HEK293T (cell line): Measurements from ENCODE around the gene BLVRB.

Experiments used
- CTCF ChIA-PET: fragments of 350-600 bp; formaldehyde crosslinking; extraction: SDS; loops from one replicate; lab custom pipeline; 2021; ENCODE audit warnings: antibody characterized with exemption, inconsistent platforms; lab: Yijun Ruan, JAX
- POLR2A ChIA-PET: fragments of 350-600 bp; formaldehyde crosslinking; extraction: SDS; loops from one replicate; lab custom pipeline; 2020; ENCODE audit warnings: antibody characterized with exemption, inconsistent platforms; lab: Yijun Ruan, JAX
- DNase-seq: peaks from one replicate; pipeline ENCODE4 v3.0.0; 2012; ENCODE audit warnings: mixed read lengths; ENCODE audit errors: extremely low spot score
- ARNT ChIP-seq: fragments of 450-650 bp; IDR thresholded peaks from 2 replicates; pipeline ENCODE4 v1.6.1; 2017; ENCODE audit warnings: mild to moderate bottlenecking
- BHLHE40 ChIP-seq: fragments of 450-650 bp; IDR thresholded peaks from 2 replicates; pipeline ENCODE4 v1.6.1; 2016; ENCODE audit warnings: mild to moderate bottlenecking, moderate library complexity, borderline replicate concordance
- CTBP1 ChIP-seq: fragments of 450-650 bp; IDR thresholded peaks from 2 replicates; pipeline ENCODE4 v1.6.1; 2016; ENCODE audit warnings: borderline replicate concordance
- ELF4 ChIP-seq: fragments of 450-650 bp; IDR thresholded peaks from 2 replicates; pipeline ENCODE4 v1.6.1; 2017; ENCODE audit warnings: antibody characterized with exemption
- FOXA1 ChIP-seq: fragments of 450-650 bp; IDR thresholded peaks from 2 replicates; pipeline ENCODE4 v1.6.1; 2016; ENCODE audit warnings: mild to moderate bottlenecking
- FOXK2 ChIP-seq: fragments of 450-650 bp; IDR thresholded peaks from 2 replicates; pipeline ENCODE4 v1.6.1; 2016; ENCODE audit warnings: mild to moderate bottlenecking
- FOXM1 ChIP-seq: fragments of 450-650 bp; IDR thresholded peaks from 2 replicates; pipeline ENCODE4 v1.6.1; 2017; ENCODE audit warnings: mild to moderate bottlenecking, borderline replicate concordance
- HDGF ChIP-seq: fragments of 450-650 bp; IDR thresholded peaks from 2 replicates; pipeline ENCODE4 v1.6.1; 2017; ENCODE audit warnings: antibody characterized with exemption, borderline replicate concordance
- L3MBTL2 ChIP-seq: fragments of 450-650 bp; conservative IDR thresholded peaks from 2 replicates; pipeline ENCODE4 v1.6.1; 2016; ENCODE audit warnings: mild to moderate bottlenecking
- LEF1 ChIP-seq: fragments of 450-650 bp; IDR thresholded peaks from 2 replicates; pipeline ENCODE4 v1.6.1; 2017; ENCODE audit warnings: mild to moderate bottlenecking, borderline replicate concordance
- NFRKB ChIP-seq: fragments of 450-650 bp; IDR thresholded peaks from 2 replicates; pipeline ENCODE4 v1.6.1; 2016; ENCODE audit warnings: mild to moderate bottlenecking, moderate library complexity
- SP1 ChIP-seq: fragments of 450-650 bp; IDR thresholded peaks from 2 replicates; pipeline ENCODE4 v1.6.1; 2017
- SUZ12 ChIP-seq: fragments of 450-650 bp; IDR thresholded peaks from 2 replicates; pipeline ENCODE4 v1.6.1; 2016; ENCODE audit warnings: mild to moderate bottlenecking
- TARDBP ChIP-seq: fragments of 450-650 bp; IDR thresholded peaks from 2 replicates; pipeline ENCODE4 v1.6.1; 2016
- ZNF384 ChIP-seq: fragments of 450-650 bp; IDR thresholded peaks from 2 replicates; pipeline ENCODE4 v1.6.1; 2016
- TF ChIP-seq, protein P1 (sequence below): fragments of 450-650 bp; IDR thresholded peaks from 2 replicates; pipeline ENCODE4 v1.6.1; 2016

The BLVRB gene

DNA sequence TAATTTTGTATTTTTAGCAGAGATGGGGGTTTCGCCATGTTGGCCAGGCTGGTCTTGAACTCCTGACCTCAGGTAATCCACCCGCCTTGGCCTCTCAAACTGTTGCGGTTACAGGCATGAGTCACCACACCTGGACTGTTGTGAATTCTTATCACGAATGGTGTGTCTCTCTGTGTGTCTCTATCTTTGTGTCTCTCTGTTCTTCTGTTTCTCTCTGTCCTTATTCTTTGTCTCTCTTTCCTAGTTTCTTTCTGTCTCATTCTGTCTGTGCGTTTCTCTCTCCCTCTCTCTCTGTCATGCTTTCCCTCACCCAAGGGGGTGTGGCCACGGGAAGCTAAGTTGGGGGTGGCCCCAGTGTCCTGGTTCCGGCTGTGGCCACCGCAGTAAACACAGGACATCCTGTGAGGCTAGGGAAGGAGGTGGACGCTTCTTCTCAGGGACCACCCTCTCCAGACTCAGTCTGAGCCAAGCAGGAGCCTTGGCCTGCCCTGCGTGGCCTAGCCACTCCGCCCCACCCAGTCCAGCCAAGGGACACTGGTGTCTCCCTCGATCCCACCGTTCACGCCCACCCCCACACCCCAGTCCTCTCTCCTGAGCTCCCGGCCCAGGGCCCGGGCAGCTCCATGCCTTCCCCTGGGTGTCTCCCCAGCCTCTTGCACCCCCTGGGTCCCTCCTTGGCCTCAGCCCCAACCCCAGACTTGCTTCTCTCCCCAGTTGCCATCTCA, 48.5 kb downstream of the BLVRB start:
- POLR2A ChIA-PET = interaction anchor here (0.6 kb wide), 1 partner anchor 21 kb away, joined by 3 read pairs; no protein-coding TSS in a partner anchor

DNA sequence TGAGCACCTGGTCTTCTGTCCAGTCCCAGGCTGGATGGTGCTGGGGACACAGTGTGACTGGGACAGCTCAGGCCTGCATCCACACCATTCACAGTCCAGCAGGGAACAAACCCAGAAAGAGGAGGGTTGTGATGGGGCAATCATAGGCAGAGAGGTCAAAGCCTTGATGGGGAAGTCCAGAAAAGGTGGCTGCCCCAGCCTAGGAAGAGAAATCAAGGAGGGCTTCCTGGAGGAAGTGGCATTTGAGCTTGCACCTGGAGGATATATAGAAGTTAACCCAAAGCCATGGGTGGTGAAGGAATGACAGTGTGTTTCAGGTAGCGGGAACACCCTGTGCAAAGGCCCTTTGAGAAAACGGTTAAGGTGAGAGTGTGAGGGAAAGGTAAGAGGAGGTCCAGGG, 49.8 kb downstream of the BLVRB start:
- CTCF ChIA-PET = interaction anchor here (0.6 kb wide), 2 partner anchors 9 to 51 kb away, joined by 3 read pairs; no protein-coding TSS in a partner anchor
- POLR2A ChIA-PET = no interaction called here
- TF ChIP-seq ARNT = no peak
- TF ChIP-seq SP1 = no peak
- TF ChIP-seq BHLHE40 = no peak
- no peak for TF ChIP-seq FOXK2
- TF ChIP-seq, protein P1, sequence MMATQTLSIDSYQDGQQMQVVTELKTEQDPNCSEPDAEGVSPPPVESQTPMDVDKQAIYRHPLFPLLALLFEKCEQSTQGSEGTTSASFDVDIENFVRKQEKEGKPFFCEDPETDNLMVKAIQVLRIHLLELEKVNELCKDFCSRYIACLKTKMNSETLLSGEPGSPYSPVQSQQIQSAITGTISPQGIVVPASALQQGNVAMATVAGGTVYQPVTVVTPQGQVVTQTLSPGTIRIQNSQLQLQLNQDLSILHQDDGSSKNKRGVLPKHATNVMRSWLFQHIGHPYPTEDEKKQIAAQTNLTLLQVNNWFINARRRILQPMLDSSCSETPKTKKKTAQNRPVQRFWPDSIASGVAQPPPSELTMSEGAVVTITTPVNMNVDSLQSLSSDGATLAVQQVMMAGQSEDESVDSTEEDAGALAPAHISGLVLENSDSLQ = no peak
- TF ChIP-seq CTBP1 = no peak
- TF ChIP-seq TARDBP = no peak
- TF ChIP-seq SUZ12 = no peak
- TF ChIP-seq NFRKB = no peak
- TF ChIP-seq L3MBTL2 = no peak
- no peak for TF ChIP-seq FOXM1
- no peak for TF ChIP-seq ELF4
- DNase-seq = no peak

More for the DNA sequence above, 48.5 kb downstream of the BLVRB start:
- DNase-seq = no peak
- no peak for TF ChIP-seq FOXK2
- TF ChIP-seq BHLHE40 = no peak
- TF ChIP-seq LEF1 = no peak
- no peak for TF ChIP-seq TARDBP
- TF ChIP-seq SP1 = no peak
- TF ChIP-seq FOXA1 = no peak
- TF ChIP-seq, protein P1 = no peak
- TF ChIP-seq HDGF = no peak
- no peak for TF ChIP-seq FOXM1
- TF ChIP-seq ELF4 = no peak
- TF ChIP-seq ARNT = no peak
- no peak for TF ChIP-seq CTBP1
- no peak for TF ChIP-seq L3MBTL2
- TF ChIP-seq NFRKB = no peak
- TF ChIP-seq SUZ12 = no peak
- TF ChIP-seq ZNF384 = no peak
- CTCF ChIA-PET = interaction anchor here (0.7 to 1.2 kb wide), 2 partner anchors 21 to 47 kb away, joined by 3 read pairs; no protein-coding TSS in a partner anchor

DNA sequence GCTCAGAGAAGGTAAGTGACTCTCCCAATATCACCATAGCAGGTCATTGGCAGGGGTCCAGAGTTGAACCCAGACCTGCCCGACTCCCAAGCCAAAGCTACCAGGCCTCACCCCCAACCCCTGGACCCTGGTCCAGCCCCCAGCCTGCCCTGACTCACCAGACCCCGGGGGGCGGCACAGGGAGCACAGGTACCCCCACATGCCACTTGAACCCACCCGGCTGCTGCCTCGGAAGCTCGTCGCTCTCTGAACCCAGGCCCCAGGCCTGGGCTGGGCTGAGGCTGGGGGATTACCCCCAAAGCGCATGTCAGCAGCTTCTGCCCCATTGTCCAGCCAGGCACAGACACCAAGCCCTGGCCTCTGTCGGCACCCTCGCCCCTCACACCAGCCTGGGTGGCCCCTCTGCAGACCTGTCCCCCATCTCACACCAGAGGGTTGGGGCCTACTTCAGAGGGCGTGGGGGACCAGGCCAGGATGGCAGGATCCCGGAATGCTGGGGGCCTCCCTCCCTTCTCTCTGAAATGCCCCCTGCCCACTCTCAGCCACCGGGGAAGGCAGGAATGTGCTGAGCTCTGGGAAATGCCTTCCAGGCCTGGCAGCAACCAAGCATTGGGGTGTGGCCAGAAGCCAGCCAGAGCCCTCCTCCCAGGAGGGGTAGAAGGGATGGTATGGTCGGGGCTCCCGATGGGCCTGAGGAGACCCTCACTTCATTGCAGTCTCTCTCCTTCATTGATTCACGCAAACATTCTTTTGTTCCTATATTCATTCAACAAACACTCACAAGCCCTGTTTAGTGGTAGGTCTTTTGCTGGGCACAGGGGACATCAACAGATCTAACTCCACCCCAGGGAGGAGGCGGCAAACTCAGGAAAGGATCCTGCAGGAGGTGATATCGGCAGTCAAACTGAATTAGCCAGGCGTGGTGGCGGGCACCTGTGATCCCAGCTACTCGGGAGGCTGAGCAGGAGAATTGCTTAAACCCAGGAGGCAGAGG, 50.7 kb downstream of the BLVRB start:
- TF ChIP-seq HDGF = no peak
- no peak for TF ChIP-seq FOXK2
- TF ChIP-seq ELF4 = no peak
- TF ChIP-seq LEF1 = no peak
- no peak for TF ChIP-seq BHLHE40
- no peak for TF ChIP-seq SUZ12
- TF ChIP-seq SP1 = no peak
- TF ChIP-seq, protein P1 = no peak
- no peak for TF ChIP-seq FOXA1
- no peak for TF ChIP-seq ZNF384
- no peak for TF ChIP-seq ARNT
- TF ChIP-seq NFRKB = no peak
- TF ChIP-seq FOXM1 = no peak
- no peak for DNase-seq
- POLR2A ChIA-PET = no interaction called here
- CTCF ChIA-PET = no interaction called here

DNA sequence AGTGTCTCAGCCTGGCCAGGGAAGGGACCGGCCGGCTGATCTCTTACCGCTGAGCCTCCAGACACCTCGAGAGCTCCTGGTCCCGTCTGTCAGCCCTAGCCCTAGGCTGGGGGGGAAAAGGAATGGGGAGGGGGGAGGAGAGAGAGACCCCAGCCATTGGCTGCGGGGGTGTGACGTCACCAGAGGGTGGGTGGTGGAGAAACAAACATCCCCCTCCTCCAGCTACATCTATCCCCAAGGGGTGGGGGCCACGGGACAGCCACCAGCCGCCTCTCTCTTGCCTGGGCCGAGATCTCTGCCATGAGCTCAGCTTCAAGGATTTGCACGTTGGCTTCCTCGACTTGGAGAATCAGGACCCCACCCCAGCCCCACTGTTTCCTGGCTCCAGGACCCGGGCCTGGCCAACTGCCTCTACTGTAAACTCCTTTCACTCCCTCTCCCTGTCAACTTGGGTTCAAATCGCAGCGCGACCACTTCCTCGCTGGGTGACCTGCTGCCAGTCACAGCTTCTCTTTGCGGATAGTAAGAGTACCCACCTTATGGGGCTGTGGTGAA, 52.2 kb downstream of the BLVRB start, which contains the start of gene PRX:
TSS of gene PRX (minus strand) at position 88 of the 555 bp plus-strand sequence. CDS start 5,446 bp downstream, outside the sequence.
- POLR2A ChIA-PET = interaction anchor here (0.8 to 1.9 kb wide), 2 partner anchors 9 to 13 kb away, joined by 3 to 9 read pairs; partner anchors contain the start of gene SERTAD1
- TF ChIP-seq, protein P1 = no peak
- TF ChIP-seq NFRKB = no peak
- TF ChIP-seq CTBP1 = no peak
- no peak for TF ChIP-seq ZNF384
- TF ChIP-seq FOXA1 = no peak
- no peak for TF ChIP-seq FOXK2
- no peak for TF ChIP-seq SUZ12
- no peak for TF ChIP-seq BHLHE40
- TF ChIP-seq TARDBP = no peak
- no peak for TF ChIP-seq L3MBTL2
- no peak for TF ChIP-seq ELF4
- no peak for DNase-seq
- CTCF ChIA-PET = no interaction called here

DNA sequence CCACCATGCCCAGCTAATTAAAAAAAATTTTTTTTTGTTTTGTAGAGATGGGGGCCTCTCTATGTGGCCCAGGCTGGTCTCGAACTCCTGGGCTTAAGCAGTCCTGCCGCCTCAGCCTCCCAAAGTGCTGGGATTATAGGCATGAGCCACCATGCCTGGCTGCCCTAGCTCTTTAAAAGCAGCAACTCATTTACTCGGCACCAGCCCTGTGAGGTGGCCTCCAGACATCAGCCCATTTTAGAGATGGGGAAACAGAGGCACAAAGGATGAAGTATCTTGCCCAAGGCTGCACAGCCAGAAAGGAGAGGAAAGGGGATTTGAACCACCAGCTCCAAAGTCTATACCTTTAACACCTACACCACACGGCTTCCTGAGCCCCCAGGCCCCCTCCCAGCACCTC, 52.7 kb downstream of the BLVRB start:
- CTCF ChIA-PET = no interaction called here
- DNase-seq = no peak
- POLR2A ChIA-PET = interaction anchor here (0.8 to 1.9 kb wide), 2 partner anchors 9 to 13 kb away, joined by 3 to 9 read pairs; partner anchors contain the start of gene SERTAD1
- TF ChIP-seq HDGF (no peak), FOXA1 (no peak), FOXK2 (no peak), ARNT (no peak), BHLHE40 (no peak), NFRKB (no peak), FOXM1 (no peak), ZNF384 (no peak), TARDBP (no peak)
- TF ChIP-seq, protein P1 = no peak
